GM21717 (cell line): ENCODE measurements around the gene COX7B2.

Experiments used
- ATAC-seq: cut with Tn5 transposase; IDR thresholded peaks from one replicate; pipeline ENCODE4 v1.9.1; 2021; ENCODE audit warnings: mild to moderate bottlenecking, moderate library complexity; ENCODE audit not compliant: unreplicated experiment

Gene COX7B2

GRCh38 chr4:46890056-46890455, 19.0 kb downstream of the COX7B2 start:
- ATAC-seq: no peak

- no peak for ATAC-seq
Observed at GRCh38 chr4:46889410-46889809, 19.6 kb downstream of the COX7B2 start.

- no peak for ATAC-seq
Observed at GRCh38 chr4:46886711-46887110, 22.3 kb downstream of the COX7B2 start.

- ATAC-seq: no peak
Observed at GRCh38 chr4:46878641-46879040, 30.4 kb downstream of the COX7B2 start.

GRCh38 chr4:46874811-46875210, 34.2 kb downstream of the COX7B2 start:
- no peak for ATAC-seq

GRCh38 chr4:46870411-46870810, 38.6 kb downstream of the COX7B2 start:
- ATAC-seq: no peak

GRCh38 chr4:46856333-46856732, 52.7 kb downstream of the COX7B2 start:
- no peak for ATAC-seq

GRCh38 chr4:46852800-46853199, 56.2 kb downstream of the COX7B2 start:
- ATAC-seq: no peak

GRCh38 chr4:46850026-46850425, 59.0 kb downstream of the COX7B2 start:
- ATAC-seq: no peak

GRCh38 chr4:46844325-46844917, 64.6 kb downstream of the COX7B2 start:
- ATAC-seq: no peak

GRCh38 chr4:46839128-46839527, 69.9 kb downstream of the COX7B2 start:
- no peak for ATAC-seq

GRCh38 chr4:46837639-46838038, 71.4 kb downstream of the COX7B2 start:
- ATAC-seq: no peak

GRCh38 chr4:46836584-46836983, 72.5 kb downstream of the COX7B2 start:
- no peak for ATAC-seq

GRCh38 chr4:46830971-46831454, 78.0 kb downstream of the COX7B2 start:
- no peak for ATAC-seq

- ATAC-seq: no peak
Observed at GRCh38 chr4:46820154-46820553, 88.9 kb downstream of the COX7B2 start.

GRCh38 chr4:46819095-46819494, 90.0 kb downstream of the COX7B2 start:
- ATAC-seq: no peak

GRCh38 chr4:46818604-46819003, 90.4 kb downstream of the COX7B2 start:
- no peak for ATAC-seq

- no peak for ATAC-seq
Observed at GRCh38 chr4:46817806-46818205, 91.2 kb downstream of the COX7B2 start.

- ATAC-seq: no peak
Observed at GRCh38 chr4:46804781-46805413, 104.1 kb downstream of the COX7B2 start.

GRCh38 chr4:46793036-46793435, 116.0 kb downstream of the COX7B2 start:
- ATAC-seq: no peak

- ATAC-seq: no peak
Observed at GRCh38 chr4:46781434-46782092, 127.5 kb downstream of the COX7B2 start.

GRCh38 chr4:46765465-46765864, 143.6 kb downstream of the COX7B2 start:
- ATAC-seq: no peak
